ENCODE measurements around the gene FXYD5. TPM values are rescaled to one million over a fixed set of nuclear protein-coding genes. Genes with fewer than 3 reads are reported as not detected.
"Not testable (repeated sequence)": the region's sequence is repeated elsewhere in the genome, so short reads cannot be mapped to it uniquely, and the experiment has no call there.

FXYD5 gene
- total RNA-seq, 2 donors from 2014 or later, result 24.0 to 29.6 TPM

- no peak overlapping the region for H3K4me3 Mint-ChIP-seq
- Histone ChIP-seq H3K9ac (ENCODE audit: extremely low read depth, low read length, poor library complexity, severe bottlenecking) (no peak overlapping the region), H3K9me3 (ENCODE audit: control insufficient read depth, low read length) (no peaks in the 10 kb centered on the region), H3K4me1 (ENCODE audit: control insufficient read depth, insufficient read depth, low read length) (no peaks in the 10 kb centered on the region), H3K27ac (ENCODE audit: low read depth, low read length) (no peak overlapping the region), H3K4me3 (ENCODE audit: low read length) (no peak overlapping the region), H3K36me3 (ENCODE audit: control insufficient read depth, insufficient read depth, low read length) (no peaks in the 10 kb centered on the region), H3K27me3 (ENCODE audit: control insufficient read depth, insufficient read depth, low read length, poor library complexity, severe bottlenecking) (no peaks in the 10 kb centered on the region)
- H3K36me3 Mint-ChIP-seq (ENCODE audit: low read depth), result no peaks in the 10 kb centered on the region
- no peaks in the 10 kb centered on the region for H3K4me1 Mint-ChIP-seq
- no peak overlapping the region for H3K27ac Mint-ChIP-seq
- no peaks in the 10 kb centered on the region for H3K9me3 Mint-ChIP-seq
- 84% methylated on average over 7 of the region's 7 CpGs; no CpG with 5 or more reads in 1 of the 2 experiments for WGBS, 2 experiments (ENCODE audit: insufficient coverage in 1 of 2, insufficient read length in 1 of 2)
- H3K27me3 Mint-ChIP-seq (ENCODE audit: insufficient read depth), result no peaks in the 10 kb centered on the region
- TF ChIP-seq, protein P1, sequence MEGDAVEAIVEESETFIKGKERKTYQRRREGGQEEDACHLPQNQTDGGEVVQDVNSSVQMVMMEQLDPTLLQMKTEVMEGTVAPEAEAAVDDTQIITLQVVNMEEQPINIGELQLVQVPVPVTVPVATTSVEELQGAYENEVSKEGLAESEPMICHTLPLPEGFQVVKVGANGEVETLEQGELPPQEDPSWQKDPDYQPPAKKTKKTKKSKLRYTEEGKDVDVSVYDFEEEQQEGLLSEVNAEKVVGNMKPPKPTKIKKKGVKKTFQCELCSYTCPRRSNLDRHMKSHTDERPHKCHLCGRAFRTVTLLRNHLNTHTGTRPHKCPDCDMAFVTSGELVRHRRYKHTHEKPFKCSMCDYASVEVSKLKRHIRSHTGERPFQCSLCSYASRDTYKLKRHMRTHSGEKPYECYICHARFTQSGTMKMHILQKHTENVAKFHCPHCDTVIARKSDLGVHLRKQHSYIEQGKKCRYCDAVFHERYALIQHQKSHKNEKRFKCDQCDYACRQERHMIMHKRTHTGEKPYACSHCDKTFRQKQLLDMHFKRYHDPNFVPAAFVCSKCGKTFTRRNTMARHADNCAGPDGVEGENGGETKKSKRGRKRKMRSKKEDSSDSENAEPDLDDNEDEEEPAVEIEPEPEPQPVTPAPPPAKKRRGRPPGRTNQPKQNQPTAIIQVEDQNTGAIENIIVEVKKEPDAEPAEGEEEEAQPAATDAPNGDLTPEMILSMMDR (conservative IDR thresholded peaks at IDR 0.05), result no peak
- DNase-seq, result no peak
Observed at GRCh38 chr19:35127871-35128270, 26.7 kb upstream of the FXYD5 start.

DNA sequence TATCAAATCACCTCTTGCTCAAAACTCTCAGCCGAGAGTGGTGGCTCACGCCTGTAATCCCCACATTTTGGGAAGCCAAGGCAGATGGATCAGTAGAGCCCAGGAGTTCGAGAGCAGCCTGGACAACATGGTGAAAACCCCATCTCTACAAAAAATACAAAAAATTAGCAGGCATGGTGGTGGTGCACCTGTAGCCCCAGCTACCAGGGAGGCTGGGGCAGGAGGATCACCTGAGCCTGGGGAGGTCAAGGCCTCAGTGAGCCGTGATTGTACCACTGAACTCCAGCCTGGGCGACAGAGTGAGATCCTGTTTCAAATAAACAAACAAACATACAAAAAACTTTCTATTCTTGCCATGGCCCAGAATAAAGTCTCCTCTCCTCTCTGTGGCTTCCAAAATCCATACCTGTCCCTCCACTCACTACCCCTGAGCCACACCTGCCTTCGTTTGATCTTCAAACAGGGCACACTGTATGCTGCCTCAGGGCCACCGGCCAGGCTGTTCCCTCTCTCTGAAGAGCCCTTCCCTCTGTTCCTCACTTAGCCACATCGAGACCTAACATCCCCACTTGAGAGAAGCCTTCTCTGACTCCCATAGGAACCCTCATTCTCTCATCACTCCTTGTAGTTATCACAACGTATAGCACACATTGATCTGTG, 26.0 kb upstream of the FXYD5 start:
- no peaks in the 10 kb centered on the region for H3K9me3 Mint-ChIP-seq
- no peaks in the 10 kb centered on the region for H3K9me3 ChIP-seq (ENCODE audit: control insufficient read depth, low read length)
- H3K27ac ChIP-seq (ENCODE audit: low read depth, low read length), result no peak overlapping the region
- H3K4me3 ChIP-seq (ENCODE audit: low read length), result no peak overlapping the region
- no peaks in the 10 kb centered on the region for H3K27me3 ChIP-seq (ENCODE audit: control insufficient read depth, insufficient read depth, low read length, poor library complexity, severe bottlenecking)
- no peaks in the 10 kb centered on the region for H3K4me1 ChIP-seq (ENCODE audit: control insufficient read depth, insufficient read depth, low read length)
- no peak for DNase-seq
- no peaks in the 10 kb centered on the region for H3K27me3 Mint-ChIP-seq (ENCODE audit: insufficient read depth)
- H3K4me1 Mint-ChIP-seq, result no peaks in the 10 kb centered on the region
- no peak overlapping the region for H3K4me3 Mint-ChIP-seq
- H3K27ac Mint-ChIP-seq, result no peak overlapping the region
- TF ChIP-seq, protein P1 (conservative IDR thresholded peaks at IDR 0.05), result no peak
- H3K9ac ChIP-seq (ENCODE audit: extremely low read depth, low read length, poor library complexity, severe bottlenecking), result no peak overlapping the region
- 90 to 92% methylated on average over 7 to 9 of the region's 9 CpGs for WGBS, 2 experiments (ENCODE audit: insufficient coverage in 1 of 2, insufficient read length in 1 of 2)
- H3K36me3 Mint-ChIP-seq (ENCODE audit: low read depth), result no peaks in the 10 kb centered on the region
- H3K36me3 ChIP-seq (ENCODE audit: control insufficient read depth, insufficient read depth, low read length), result no peaks in the 10 kb centered on the region

GRCh38 chr19:35129724-35130274, 24.7 kb upstream of the FXYD5 start:
- not testable (repeated sequence) for H3K27me3 Mint-ChIP-seq (ENCODE audit: insufficient read depth); H3K4me1 Mint-ChIP-seq; DNase-seq; H3K9ac ChIP-seq (ENCODE audit: extremely low read depth, low read length, poor library complexity, severe bottlenecking); H3K36me3 Mint-ChIP-seq (ENCODE audit: low read depth); H3K27me3 ChIP-seq (ENCODE audit: control insufficient read depth, insufficient read depth, low read length, poor library complexity, severe bottlenecking); H3K27ac Mint-ChIP-seq; H3K27ac ChIP-seq (ENCODE audit: low read depth, low read length); H3K36me3 ChIP-seq (ENCODE audit: control insufficient read depth, insufficient read depth, low read length); H3K4me3 ChIP-seq (ENCODE audit: low read length); H3K9me3 Mint-ChIP-seq; H3K4me3 Mint-ChIP-seq; H3K4me1 ChIP-seq (ENCODE audit: control insufficient read depth, insufficient read depth, low read length); H3K9me3 ChIP-seq (ENCODE audit: control insufficient read depth, low read length)
- 91 to 92% methylated on average over 11 to 14 of the region's 14 CpGs for WGBS, 2 experiments (ENCODE audit: insufficient coverage in 1 of 2, insufficient read length in 1 of 2)
